HG03342 (cell line): ENCODE data around the gene FGFR2.
"Not testable (repeated sequence)": the region's sequence is repeated elsewhere in the genome, so short reads cannot be mapped to it uniquely, and the experiment has no call there.

Source experiments
- ATAC-seq: cut with Tn5 transposase; IDR thresholded peaks from one replicate; pipeline ENCODE4 v1.9.1; 2021; ENCODE audit warnings: mild to moderate bottlenecking, moderate library complexity; ENCODE audit not compliant: unreplicated experiment

The FGFR2 gene

DNA sequence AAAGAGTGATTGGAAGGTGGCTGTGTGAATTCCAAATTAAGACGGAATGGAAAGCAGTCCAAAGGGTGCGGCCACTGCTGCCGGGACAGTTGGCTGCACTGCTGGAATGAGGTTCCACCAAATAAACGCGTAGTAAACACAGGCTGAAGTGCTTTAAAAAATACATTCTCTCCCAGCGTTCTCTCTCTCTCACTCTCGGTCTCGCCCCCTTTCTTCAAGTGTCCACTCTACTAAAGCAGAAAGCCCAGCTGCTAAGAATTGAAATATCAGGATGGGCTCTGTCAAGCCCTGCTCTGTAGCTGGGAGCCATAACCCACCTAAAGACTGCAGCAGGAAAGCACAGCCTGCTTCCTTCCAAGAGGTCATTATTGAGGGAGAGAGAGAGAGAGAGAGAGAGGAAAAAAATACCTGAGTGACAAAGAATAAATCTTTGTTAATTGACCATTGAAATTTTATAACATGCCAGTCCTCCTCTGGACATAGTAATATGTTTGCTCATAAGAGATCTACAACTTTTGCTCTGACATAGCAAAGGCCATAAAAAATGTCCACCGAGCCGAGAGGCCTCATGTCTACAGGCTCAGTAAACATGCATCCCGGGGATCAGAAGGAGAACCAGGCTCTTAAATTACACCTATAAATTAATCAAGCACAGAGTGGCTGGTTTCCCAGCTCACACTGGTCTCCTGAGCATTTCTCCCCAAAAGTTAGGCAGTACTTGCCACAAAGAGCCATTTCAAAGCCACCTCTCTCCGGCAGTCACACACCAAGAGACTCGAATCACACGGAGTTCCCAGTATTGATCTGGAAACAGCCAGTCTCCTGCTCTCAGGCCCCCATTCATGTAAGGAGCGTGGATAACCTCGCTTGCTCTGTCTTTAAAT, 72.8 kb downstream of the FGFR2 start:
- ATAC-seq = no peak

DNA sequence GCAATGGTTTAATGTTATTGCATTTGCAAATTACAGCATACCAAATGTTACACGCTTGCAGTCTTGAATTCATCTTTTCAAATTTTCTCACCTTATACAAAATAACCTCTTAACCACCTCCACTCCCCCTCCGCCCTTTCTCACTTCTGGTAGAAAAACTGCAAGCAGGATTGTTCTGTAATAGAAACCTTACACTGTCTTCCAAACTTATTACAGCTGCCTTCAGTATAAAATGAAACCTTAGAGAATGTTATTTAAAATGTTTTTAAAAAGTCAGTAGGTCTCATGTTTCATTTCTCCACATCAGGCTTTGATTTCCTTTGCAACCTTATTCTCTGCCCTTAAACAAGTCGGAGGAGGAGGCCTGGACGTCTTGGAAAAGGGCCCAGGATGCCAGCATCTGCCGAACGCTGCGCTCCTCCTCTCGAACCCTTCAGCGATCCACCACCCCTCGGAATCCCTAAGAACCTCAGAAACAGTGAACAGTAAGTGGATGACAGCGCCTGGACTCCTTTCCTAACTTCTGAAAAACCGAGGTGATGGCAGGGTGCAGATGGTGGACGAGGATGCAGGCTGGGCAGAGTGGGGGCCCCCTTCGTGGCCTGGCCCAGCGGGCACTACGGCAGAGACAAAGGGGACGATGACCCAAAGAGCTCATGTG, 74.0 kb downstream of the FGFR2 start:
- no peak for ATAC-seq

DNA sequence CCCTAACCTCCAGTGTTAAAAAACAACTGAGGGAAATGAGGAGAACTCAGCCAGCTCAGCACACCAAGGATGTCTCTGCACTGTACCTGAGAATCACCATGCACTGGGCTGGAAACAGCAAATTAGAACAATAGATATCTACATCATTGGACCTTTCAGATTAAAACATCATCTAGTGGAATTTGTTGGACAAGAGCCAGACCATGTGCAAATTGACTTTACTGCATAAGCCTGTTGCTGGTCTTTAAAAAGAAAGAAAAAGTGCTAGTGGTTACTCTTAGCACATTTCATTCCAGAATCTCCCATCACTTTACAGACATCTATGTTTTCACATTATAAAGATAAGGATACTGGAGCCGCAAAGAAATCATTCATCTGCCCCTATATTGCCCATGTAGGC, 75.4 kb downstream of the FGFR2 start:
- ATAC-seq = no peak

DNA sequence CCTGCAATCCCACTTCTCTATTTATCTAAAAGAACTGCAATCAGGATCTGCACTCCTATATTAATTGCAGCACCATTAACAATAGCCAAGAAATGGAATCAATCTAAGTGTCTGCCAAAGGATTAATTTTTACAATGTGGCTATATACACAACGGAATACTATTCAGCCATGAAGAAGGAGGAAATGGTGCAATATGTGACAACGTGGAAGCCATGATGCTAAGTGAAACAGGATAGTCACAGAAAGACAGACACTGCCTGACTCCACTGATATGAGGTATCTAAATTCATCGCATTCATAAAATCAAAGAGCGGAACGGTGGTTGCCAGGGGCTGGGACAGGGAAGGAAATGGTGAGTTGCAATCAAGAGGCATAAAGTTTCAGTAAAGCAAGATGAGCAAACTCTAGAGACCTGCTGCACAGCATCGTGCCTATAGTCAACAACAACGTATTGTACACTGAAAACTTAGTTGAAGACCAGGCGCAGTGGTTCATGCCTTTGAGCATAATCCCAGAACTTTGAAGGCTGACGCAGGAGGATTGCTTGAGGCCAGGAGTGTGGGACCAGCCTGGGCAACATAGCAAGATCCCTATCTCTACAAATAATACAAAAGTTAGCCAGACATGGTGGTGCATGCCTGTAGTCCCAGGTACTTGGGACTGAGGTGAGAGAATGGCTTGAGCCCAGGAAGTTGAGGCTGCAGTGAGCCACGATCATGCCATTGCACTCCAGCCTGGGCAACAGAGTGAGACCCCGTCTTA, 76.3 kb downstream of the FGFR2 start:
- no peak for ATAC-seq

DNA sequence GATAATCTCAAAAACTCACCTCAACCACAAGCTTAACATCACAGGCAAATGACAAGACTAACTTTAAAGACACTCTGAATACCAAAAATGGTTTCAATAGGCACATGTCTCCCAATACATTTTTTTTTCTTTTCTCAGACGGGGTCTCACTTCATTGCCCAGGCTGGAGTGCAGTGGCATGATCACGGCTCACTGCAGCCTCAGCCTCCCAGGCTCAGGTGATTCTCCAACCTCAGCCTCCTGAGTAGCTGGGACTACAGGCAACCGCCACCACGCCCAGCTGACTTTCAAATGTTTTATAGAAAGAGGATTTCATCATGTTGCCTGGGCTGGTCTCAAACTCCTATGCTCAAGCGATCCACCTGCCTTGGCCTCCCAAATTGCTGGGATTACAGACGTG, 77.7 kb downstream of the FGFR2 start:
- ATAC-seq = not testable (repeated sequence)

DNA sequence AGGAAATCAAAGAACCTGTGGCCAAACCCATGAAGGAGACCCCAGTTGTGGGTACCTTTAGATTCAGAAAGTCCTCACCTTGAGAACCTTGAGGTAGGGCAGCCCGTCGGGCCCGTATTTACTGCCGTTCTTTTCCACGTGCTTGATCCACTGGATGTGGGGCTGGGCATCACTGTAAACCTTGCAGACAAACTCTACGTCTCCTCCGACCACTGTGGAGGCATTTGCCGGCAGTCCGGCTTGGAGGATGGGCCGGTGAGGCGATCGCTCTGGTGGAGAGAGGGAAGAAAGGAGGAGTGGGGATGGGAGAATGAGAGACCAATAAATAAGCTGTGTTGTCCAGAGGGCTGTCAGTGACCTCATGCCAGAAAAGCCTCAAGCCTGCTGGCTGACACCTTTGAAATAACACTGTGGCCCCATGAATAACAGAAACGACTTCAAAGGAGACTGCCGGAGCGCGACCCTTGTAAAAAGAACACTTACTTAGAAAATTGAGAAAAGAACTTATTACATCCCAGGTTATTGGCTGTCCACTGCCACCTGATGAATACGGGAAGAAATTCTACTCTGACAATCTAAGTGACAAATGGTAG, 78.2 kb downstream of the FGFR2 start:
- ATAC-seq = no peak

DNA sequence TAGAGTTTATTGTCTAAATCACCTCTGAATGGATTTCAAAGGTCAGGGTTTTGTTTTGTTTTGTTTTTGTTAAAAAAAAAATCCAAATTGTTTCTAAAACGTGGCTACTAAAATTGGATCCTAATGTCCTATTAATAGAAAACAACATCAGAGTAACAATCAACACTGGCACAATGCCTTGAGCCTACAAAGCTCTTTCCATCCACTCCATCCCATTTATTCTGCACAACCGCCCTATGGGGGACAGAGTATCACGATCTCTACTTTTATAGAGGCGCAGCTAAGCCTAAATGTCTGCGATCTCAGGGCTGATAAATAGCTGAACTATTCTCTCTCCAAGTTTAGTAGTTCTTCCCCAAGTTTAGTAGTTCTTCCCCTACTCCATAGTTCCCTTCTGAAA, 78.8 kb downstream of the FGFR2 start:
- no peak for ATAC-seq

DNA sequence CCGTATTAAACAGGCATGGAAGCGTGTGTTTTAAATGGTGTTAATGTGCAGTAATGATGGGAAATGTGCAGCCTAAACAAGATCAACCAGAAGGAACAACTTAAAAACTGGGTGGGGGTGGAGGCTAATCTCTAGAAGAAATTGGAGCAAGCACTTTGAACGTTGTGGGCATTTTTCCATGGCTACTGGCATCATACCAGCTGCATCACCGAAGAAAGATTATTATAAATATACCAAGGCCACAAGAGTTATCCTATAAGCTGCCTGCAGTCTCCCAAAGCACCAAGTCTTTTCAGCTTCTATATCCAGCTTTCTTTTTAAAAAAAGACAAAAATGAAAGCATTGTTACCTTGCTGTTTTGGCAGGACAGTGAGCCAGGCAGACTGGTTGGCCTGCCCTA, 79.9 kb downstream of the FGFR2 start:
- no peak for ATAC-seq

DNA sequence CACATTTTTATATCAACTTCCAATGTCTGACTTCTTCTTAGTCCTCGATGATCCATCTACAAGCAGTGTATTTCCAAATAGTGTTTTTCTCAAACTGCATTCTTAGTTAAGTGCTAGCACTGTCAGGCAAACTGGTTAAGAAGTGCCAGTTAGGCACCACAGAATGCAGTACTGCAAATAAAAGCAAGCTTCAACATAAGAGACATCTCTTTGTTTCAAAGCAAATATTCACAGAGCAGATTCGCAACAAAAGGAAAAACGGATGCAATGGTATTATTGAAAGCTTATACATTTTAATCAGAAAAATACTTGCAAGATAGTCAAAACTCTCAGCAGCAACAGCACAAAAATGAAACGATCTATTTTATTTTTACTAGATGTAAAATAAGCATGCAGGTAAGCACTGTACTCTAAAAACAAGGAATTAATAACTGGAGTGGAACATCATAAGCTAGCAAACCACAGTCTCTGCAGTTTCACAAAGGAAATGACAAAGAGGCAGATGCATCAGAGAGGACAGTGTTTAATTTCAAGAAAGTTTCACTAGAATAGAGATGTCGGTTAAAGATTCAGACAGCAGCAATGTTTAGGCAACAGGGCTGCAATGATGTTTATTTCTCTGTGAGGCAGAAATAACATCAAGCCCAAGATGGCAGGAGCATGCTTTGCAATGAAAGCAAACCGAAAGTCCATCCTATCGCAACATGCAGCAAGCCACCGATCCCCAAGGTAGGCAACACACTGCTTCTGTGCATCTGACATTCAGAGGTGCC, 82.0 kb downstream of the FGFR2 start:
- peak; percentile 69 for ATAC-seq

DNA sequence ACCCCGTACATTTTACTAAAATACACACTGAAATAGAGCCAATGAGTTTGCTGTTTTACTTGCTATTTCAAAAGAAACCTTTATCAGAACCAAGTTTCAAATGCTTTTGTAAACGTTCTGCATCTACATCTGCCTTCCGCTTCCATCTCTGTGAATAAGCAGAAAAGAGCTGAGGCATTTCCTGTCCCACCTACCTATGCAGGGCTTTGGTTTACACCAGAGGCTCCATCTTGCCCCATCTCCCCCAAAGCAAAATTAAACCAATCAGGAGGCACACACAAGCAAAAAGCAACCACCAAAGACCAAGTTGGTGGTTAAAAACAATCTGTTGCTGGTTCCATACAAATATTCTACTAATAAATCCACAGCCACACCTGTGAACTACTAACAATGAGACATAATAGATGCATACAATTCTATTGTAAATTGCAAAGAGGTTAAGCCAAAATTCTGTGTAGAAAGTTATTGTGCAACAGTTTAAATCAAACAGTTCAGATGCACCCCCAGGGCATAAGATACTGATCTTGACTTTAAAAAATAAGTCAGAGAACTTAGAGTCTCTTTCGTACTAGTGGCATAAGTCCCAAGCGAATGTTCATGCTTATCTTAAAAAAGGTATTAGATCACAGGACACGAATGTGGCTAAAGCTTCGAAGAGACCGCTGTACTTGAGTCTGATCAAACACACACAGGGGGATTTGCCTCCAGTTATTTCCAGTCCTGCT, 83.9 kb downstream of the FGFR2 start:
- no peak for ATAC-seq

DNA sequence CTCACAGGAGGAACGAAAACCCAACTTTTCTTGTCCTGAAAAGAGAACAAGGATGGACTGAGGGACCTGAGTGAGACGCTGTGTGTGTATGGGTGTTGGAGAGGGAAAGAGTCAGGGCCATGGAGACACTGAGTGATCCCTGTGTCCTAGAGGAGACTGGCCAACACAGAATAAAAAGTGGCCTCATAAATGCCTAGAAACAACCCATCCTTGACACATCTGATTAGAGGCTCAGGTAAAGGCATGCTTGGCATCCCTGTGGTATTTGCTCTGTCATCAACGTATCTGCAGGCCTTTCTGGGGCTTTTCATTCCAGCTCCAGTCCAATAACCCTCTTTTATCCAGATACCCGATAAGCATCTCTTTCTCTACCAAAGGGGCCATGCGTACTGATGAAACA, 86.3 kb downstream of the FGFR2 start:
- no peak for ATAC-seq

DNA sequence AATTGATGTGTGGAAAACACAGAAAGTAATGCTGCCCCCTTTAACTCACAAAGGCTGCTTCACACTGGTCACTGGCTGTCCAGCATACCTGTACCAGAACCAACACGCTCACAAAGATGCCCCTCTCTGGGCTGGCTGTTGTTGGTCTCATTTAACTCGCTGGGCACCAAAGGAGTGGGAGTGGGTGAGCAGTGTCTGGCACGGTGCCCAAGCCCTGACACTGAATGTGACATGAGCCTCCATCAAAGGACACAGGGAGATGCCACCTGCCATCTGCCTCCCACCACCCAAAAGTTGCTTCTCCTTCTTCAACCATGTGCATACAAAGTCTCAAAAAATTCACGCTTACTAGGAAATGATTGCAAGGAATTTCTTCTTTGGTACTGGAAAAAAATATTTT, 86.8 kb downstream of the FGFR2 start:
- ATAC-seq = no peak

DNA sequence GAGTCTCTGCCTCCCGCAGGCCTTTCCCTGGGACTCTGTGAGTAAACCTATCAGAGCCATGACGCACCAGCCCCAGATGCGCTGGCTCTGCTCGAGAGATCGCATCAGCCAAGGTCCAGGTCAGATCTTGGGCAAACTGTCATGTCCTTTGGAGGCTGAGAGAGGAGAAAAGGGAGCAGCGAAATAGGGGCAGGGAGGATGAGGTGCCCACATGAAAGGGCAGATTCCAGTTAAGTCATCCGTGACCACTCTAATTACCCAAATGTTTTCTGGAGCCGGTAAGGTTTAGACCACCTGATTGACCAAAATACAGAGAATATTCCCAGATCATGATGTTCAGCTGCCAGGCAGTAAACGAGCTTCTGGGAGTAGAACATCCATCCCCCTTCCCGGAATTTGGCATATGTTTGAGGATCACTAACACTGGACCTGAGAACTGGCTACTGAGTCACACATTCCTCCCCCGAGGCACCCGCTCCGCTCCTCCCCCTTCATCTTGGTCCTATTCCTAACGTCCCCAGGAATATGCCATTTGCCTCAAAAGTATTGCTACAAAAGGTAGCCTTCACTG, 88.0 kb downstream of the FGFR2 start:
- ATAC-seq = no peak

DNA sequence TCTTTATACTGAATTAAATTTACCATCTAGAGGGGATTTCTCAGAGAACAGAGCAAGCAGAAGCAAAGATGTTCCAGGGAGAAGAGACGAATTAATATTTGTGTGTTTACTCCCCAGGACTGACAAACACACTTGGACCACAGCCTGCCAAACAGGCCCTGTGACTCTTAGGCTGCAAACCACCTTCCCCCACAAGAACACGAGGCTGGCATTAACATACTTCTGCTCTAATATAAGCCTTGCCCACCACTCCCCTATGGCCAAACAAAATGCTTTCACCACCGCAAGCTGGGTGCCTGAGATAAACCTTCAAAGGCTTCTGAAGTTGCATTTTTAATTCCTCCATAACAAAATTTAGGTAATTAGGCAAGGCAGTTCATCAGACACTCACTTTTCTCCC, 88.4 kb downstream of the FGFR2 start:
- no peak for ATAC-seq

DNA sequence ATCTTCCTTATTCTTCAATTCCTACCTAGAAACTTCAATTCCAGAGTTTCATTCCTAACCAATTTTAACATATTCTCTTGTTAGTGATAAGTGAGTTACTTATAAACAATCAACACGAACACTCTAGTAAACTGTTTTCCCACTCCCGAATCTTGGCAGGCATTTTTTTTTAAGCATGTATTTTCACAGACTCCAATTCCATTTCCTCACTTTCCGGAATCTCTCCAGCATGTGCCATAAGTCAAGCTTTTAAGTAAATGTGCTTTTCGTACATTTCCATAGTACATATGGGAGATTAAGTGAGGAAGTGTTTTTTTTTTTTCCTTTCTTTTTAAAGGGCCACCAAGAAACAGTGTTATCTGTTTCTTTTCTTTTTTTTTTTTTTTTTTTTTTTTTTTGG, 89.1 kb downstream of the FGFR2 start:
- no peak for ATAC-seq

DNA sequence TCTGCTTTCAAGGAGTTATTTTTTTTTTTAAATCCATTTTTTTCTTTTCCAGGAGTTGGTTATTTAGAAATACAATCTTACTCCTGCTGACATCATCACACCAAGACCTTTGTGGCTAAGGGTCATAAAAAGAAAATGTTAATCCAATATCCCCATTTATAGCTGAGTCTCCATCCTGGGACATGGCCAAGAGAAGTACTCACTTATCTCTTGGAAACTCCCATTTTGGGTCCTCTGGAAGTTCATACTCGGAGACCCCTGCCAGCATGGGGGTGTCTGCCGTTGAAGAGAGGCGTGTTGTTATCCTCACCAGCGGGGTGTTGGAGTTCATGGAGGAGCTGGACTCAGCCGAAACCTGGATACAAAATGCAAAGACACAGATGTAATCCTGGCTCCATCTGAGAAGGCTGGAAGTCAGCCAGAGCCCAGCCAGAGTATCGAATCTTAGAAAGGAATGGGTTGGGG, 94.6 kb downstream of the FGFR2 start:
- no peak for ATAC-seq

DNA sequence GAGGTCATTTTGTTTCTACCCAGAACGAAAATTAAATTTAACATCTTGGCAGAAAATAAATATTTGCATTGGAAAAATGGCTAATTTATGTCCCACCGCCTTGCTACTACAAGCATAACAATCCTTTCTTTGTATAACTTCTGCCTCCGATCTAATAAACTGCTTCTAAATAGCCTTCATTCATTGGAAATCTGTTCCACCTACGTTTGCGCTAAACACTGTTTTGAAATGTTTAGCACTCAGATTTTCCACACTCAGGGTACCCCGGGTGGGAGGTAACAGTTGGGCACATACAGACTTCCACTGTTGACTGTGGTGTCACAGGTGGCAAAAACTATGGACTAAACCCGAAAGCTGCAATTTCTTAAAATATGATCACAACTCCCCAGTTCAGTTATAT, 96.4 kb downstream of the FGFR2 start:
- ATAC-seq = no peak

DNA sequence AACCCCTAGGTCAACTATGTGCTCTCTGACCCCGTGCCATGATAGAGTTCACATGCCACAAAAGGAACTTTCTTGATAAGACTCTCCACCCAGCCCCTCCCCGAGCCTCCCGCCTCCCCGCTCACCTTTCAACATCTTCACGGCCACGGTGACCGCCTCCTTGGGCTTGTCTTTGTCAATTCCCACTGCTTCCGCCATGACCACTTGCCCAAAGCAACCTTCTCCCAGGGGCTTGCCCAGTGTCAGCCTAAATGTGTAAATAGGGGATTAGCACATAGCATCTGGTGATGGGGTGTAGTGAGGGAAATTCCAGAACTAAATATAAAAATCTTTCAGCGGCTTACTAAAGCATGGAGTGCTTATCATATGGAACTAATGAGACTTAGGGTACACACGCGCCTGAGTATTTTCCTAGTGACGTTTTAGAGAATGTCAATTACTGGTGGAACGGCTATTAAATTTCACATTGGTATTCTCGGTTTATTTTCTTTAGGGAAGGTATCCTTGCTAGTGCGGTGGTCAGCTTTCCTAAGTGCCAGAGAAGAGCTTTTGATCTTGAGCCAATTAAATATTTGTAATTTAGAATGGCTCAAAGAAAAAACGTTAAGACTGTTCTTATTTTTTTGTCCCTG, 97.4 kb downstream of the FGFR2 start:
- no peak for ATAC-seq
